A549 (cell line): Measurements from ENCODE around the gene POLRMT. TPM values are rescaled to one million over a fixed set of nuclear protein-coding genes. Genes with fewer than 3 reads are reported as not detected.

Experiments
- ATAC-seq, 2 experiments: fragments of 200-7000 bp in 1 of 2; fragments of >200 bp in 1 of 2; cut with Nextera tagmentation in 1 of 2; cut with Tn5 transposase in 1 of 2; 3 replicates each; pipeline versions ENCODE4 v1.8.0 to v1.9.1; 2018 to 2020; ENCODE audit warnings: mild to moderate bottlenecking in 1 of 2, moderate library complexity in 1 of 2
- CTCF ChIA-PET: fragments of 300-600 bp; sonication (Branson Sonifier 250); formaldehyde crosslinking; extraction: SDS; loops from one replicate; lab custom pipeline; 2021; ENCODE audit warnings: antibody characterized with exemption, inconsistent platforms; lab: Yijun Ruan, JAX
- POLR2A ChIA-PET: fragments of 350-600 bp; formaldehyde crosslinking; extraction: SDS; loops from one replicate; lab custom pipeline; 2021; ENCODE audit warnings: antibody characterized with exemption, inconsistent platforms; lab: Yijun Ruan, JAX
- DNase-seq, 2 experiments: peaks; one replicate each; pipeline versions ENCODE4 v3.0.0 to v3.0.0-alpha.2; 2011 to 2016; ENCODE audit warnings: low read depth in 1 of 2, low spot score in 1 of 2
- FAIRE-seq: peaks from 2 replicates; lab custom pipeline; 2011; peaks lifted over from hg19 to GRCh38; lab: Jason Lieb, UNC
- H3K27ac ChIP-seq, 2 experiments: fragments of >200 bp; sonication (Bioruptor Twin); formaldehyde crosslinking; 3 replicates each; pipeline ENCODE4 v1.5.1; 2016 to 2017
- H3K4me1 ChIP-seq: fragments of >200 bp; sonication (Bioruptor Twin); formaldehyde crosslinking; 3 replicates; pipeline ENCODE4 v1.6.1; 2016
- H3K4me2 ChIP-seq: fragments of >200 bp; sonication (Bioruptor Twin); formaldehyde crosslinking; 3 replicates; pipeline ENCODE4 v1.6.1; 2016
- H3K4me3 ChIP-seq: fragments of >200 bp; sonication (Bioruptor Twin); formaldehyde crosslinking; 3 replicates; pipeline ENCODE4 v1.5.1; 2016
- H3K9me3 ChIP-seq: fragments of >200 bp; sonication (Bioruptor Twin); formaldehyde crosslinking; 3 replicates; pipeline ENCODE4 v1.6.1; 2016
- BHLHE40 ChIP-seq: IDR thresholded peaks from 2 replicates; pipeline ENCODE4 v1.6.1; 2012; ENCODE audit warnings: low read depth, low read length, inconsistent platforms
- CBX2 ChIP-seq: fragments of 200-600 bp; sonication (generic); IDR thresholded peaks from 2 replicates; pipeline ENCODE4 v1.6.1; 2016; ENCODE audit warnings: low read depth, mild to moderate bottlenecking, borderline replicate concordance
- CEBPB ChIP-seq, 2 experiments: fragments of >200 bp in 1 of 2; sonication (Bioruptor Twin) in 1 of 2; formaldehyde crosslinking in 1 of 2; IDR thresholded peaks; 2 replicates each; pipeline ENCODE4 v1.6.1; 2012 to 2016
- CHD2 ChIP-seq: fragments of 150-350 bp; IDR thresholded peaks from 2 replicates; pipeline ENCODE4 v1.6.1; 2014; ENCODE audit warnings: low read length; ENCODE audit not compliant: partially characterized antibody
- EHF ChIP-seq: fragments of 250-450 bp; sonication (Bioruptor Pico); IDR thresholded peaks from 2 replicates; pipeline ENCODE4 v1.5.0; 2020; ENCODE audit warnings: mild to moderate bottlenecking
- EP300 ChIP-seq, 2 experiments: fragments of >200 bp; sonication (Bioruptor Twin); formaldehyde crosslinking; IDR thresholded peaks; 2 replicates in 1 of 2; 3 replicates in 1 of 2; pipeline ENCODE4 v1.6.1; 2016 to 2017
- ESRRA ChIP-seq: fragments of 150-350 bp; IDR thresholded peaks from 2 replicates; pipeline ENCODE4 v1.6.1; 2014; ENCODE audit warnings: mild to moderate bottlenecking, low read length, borderline replicate concordance
- HDAC2 ChIP-seq: fragments of 200-600 bp; sonication (generic); IDR thresholded peaks from 2 replicates; pipeline ENCODE4 v1.6.1; 2016
- HEYL ChIP-seq: fragments of 250-450 bp; sonication (Bioruptor Pico); IDR thresholded peaks from 2 replicates; pipeline ENCODE4 v1.8.0; 2021; ENCODE audit warnings: mild to moderate bottlenecking, moderate library complexity
- HOXB13 ChIP-seq: fragments of 250-450 bp; sonication (Bioruptor Pico); IDR thresholded peaks from 2 replicates; pipeline ENCODE4 v1.5.0; 2020; ENCODE audit warnings: low read depth, mild to moderate bottlenecking, moderate library complexity
- KDM1A ChIP-seq: fragments of 200-600 bp; sonication (generic); IDR thresholded peaks from 2 replicates; pipeline ENCODE4 v1.6.1; 2016; ENCODE audit warnings: low read depth, mild to moderate bottlenecking
- KDM5A ChIP-seq: fragments of 200-600 bp; sonication (generic); IDR thresholded peaks from 2 replicates; pipeline ENCODE4 v1.6.1; 2016; ENCODE audit warnings: antibody characterized with exemption, mild to moderate bottlenecking
- MAZ ChIP-seq: fragments of 150-350 bp; IDR thresholded peaks from 2 replicates; pipeline ENCODE4 v1.6.1; 2014; ENCODE audit warnings: antibody characterized with exemption, low read depth, low read length, borderline replicate concordance
- MYC ChIP-seq: IDR thresholded peaks from 2 replicates; pipeline ENCODE4 v1.6.1; 2012; ENCODE audit warnings: mild to moderate bottlenecking, inconsistent platforms, low read length, improper control_type of control experiment, borderline replicate concordance
- NFE2L2 ChIP-seq: fragments of 150-350 bp; conservative IDR thresholded peaks from 2 replicates; pipeline ENCODE4 v1.6.1; 2014; ENCODE audit warnings: low read length
- NPAS2 ChIP-seq: fragments of 250-450 bp; sonication (Bioruptor Pico); IDR thresholded peaks from 2 replicates; pipeline ENCODE4 v1.8.0; 2022; ENCODE audit warnings: mild to moderate bottlenecking, moderate library complexity, borderline replicate concordance
- POLR2A ChIP-seq: IDR thresholded peaks from 2 replicates; pipeline ENCODE4 v1.6.1; 2012; ENCODE audit warnings: mild to moderate bottlenecking, low read length
- RAD21 ChIP-seq, 2 experiments: fragments of >200 bp in 1 of 2; sonication (Bioruptor Twin) in 1 of 2; formaldehyde crosslinking in 1 of 2; IDR thresholded peaks in 1 of 2; conservative IDR thresholded peaks in 1 of 2; 2 replicates in 1 of 2; 3 replicates in 1 of 2; pipeline ENCODE4 v1.6.1; 2012 to 2018; ENCODE audit warnings: inconsistent platforms in 1 of 2
- RARB ChIP-seq: fragments of 250-450 bp; sonication (Bioruptor Pico); IDR thresholded peaks from 2 replicates; pipeline ENCODE4 v1.8.0; 2021; ENCODE audit warnings: mild to moderate bottlenecking, moderate library complexity
- RFX5 ChIP-seq: fragments of 450-650 bp; IDR thresholded peaks from 2 replicates; pipeline ENCODE4 v1.7.1; 2014; ENCODE audit warnings: antibody characterized with exemption, mild to moderate bottlenecking, moderate library complexity
- TP53 ChIP-seq: fragments of 250-450 bp; sonication (Bioruptor Pico); IDR thresholded peaks from 2 replicates; pipeline ENCODE4 v1.5.0; 2021; ENCODE audit warnings: mild to moderate bottlenecking, moderate library complexity
- ZC3H11A ChIP-seq: fragments of 450-650 bp; IDR thresholded peaks from 2 replicates; pipeline ENCODE4 v1.6.1; 2014; ENCODE audit warnings: antibody characterized with exemption, mild to moderate bottlenecking
- ZFP36 ChIP-seq: fragments of 450-650 bp; IDR thresholded peaks from 2 replicates; pipeline ENCODE4 v1.6.1; 2014; ENCODE audit warnings: borderline replicate concordance; ENCODE audit not compliant: partially characterized antibody
- ZNF302 ChIP-seq: fragments of 250-450 bp; sonication (Bioruptor Pico); IDR thresholded peaks from 2 replicates; pipeline ENCODE4 v1.9.0; 2021; ENCODE audit warnings: inconsistent platforms, mild to moderate bottlenecking, moderate library complexity
- WGBS: methylation state at CpG from one replicate; pipeline ENCODE4 v1.1.6; 2017; ENCODE audit errors: missing lambda C conversion rate; 5-methylcytosine and 5-hydroxymethylcytosine counted together
- polyA plus RNA-seq, 4 experiments: library from polyadenylated mRNA; depleted of rRNA in 3 of 4; stranded (reverse); fragments of >200 nt; fragmentation: RNase III in 1 of 4; extraction: RNeasy Plus Mini Kit Qiagen cat#74134 plus additional on column Dnase treatment in 1 of 4; gene quantifications; 2 replicates in 3 of 4; 3 replicates in 1 of 4; pipeline ENCODE4 v1.2.3, GENCODE V29; 2011 to 2017
- TF ChIP-seq, protein P1 (sequence below): IDR thresholded peaks from 2 replicates; pipeline ENCODE4 v1.6.1; 2012
- TF ChIP-seq, protein P2 (sequence below): fragments of 250-450 bp; sonication (Bioruptor Pico); IDR thresholded peaks from 2 replicates; pipeline ENCODE4 v1.5.0; 2021; ENCODE audit warnings: mild to moderate bottlenecking, moderate library complexity, borderline replicate concordance
- TF ChIP-seq, protein P3 (sequence below): fragments of >200 bp; sonication (Bioruptor Twin); formaldehyde crosslinking; IDR thresholded peaks from 2 replicates; pipeline ENCODE4 v1.6.1; 2016
- TF ChIP-seq, protein P4 (sequence below): fragments of 200-600 bp; sonication (generic); IDR thresholded peaks from 2 replicates; pipeline ENCODE4 v1.6.1; 2016; ENCODE audit warnings: antibody characterized with exemption, mild to moderate bottlenecking, moderate library complexity
- TF ChIP-seq, protein P5 (sequence below): fragments of 150-350 bp; IDR thresholded peaks from 2 replicates; pipeline ENCODE4 v1.6.1; 2014; ENCODE audit warnings: low read depth, mild to moderate bottlenecking, low read length

POLRMT gene
- polyA plus RNA-seq, 2 of the 4 experiments (the other 2 are of a cell fraction) = 41.9 to 68.8 TPM

DNA sequence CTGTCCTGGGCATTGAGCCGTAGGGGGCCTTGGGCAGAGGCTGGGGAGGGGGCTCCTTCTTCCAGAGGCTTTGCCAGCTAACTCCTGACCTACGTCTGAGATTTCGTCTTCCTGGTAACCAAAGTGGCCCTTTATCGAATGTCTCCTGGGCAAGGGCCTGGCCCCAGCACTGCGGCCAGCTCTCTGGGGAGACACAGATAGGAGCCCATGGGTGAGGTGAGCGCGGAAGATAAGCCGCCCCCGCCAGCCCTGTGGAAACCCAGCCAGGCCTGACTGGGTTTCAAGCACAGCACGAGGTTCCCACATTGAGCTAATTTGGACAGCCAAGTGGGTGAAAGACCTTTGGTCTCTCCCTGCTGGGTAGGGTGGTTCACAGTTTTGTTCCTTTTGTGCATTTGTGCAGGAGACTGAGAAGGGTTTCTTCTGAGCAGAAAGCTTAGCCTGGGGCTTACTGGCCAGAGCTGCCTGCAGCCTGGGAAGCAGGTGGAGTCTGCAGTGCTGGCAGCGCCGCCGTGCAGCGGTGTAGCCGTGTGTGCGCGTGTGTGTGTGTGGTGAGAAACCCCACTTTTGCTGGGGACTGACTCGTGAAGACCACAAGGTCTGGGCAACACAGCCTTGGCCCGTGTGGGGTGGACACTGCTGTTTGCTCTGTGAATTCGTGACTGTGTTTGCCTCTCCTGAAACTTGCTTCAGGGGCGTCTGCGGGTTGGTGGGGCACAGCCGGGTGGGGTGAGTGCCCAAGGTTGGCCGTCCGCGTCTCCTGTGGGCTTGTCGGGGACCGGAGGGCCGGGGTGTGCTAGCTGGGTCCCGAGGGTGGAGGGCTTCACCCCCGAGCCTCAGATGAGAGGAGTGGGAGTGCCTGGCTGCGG, 58.4 kb downstream of the POLRMT start:
- CTCF ChIA-PET = interaction anchor here (1.0 to 2.7 kb wide), 5 partner anchors 10 to 159 kb away, joined by 3 to 13 read pairs (median 6); no protein-coding TSS in a partner anchor

DNA sequence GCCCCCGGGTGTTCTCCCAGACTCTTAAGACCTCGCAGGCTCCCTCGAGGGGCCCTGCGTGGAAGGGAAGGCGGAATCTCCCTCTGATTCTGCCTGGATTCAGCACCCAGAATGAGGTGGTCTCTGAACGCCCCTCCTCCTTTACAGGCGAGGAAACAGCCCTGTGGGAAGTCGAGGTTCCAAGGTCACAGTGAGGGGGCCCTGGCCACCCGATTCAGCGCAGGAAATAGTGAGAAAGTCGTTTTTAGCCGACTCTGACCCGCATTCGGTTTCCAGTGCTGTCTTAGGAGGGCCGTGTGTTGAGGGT, 59.9 kb downstream of the POLRMT start:
- Histone ChIP-seq H3K4me2 (peak overlapping the region; percentile 83), H3K9me3 (no peaks in the 10 kb centered on the region), H3K27ac (peak overlapping the region; percentile 97 to 100), H3K4me3 (peak overlapping the region; percentile 96), H3K4me1 (peaks cover 29% of the 10 kb centered on the region)
- DNase-seq = no peak
- POLR2A ChIA-PET = no interaction called here
- CTCF ChIA-PET = no interaction called here
- no peak for TF ChIP-seq CHD2
- TF ChIP-seq, protein P1, sequence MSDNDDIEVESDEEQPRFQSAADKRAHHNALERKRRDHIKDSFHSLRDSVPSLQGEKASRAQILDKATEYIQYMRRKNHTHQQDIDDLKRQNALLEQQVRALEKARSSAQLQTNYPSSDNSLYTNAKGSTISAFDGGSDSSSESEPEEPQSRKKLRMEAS = no peak
- no peak for TF ChIP-seq TP53 (CRISPR knock-in tag)
- no peak for TF ChIP-seq ESRRA
- no peak for TF ChIP-seq MYC
- TF ChIP-seq ZC3H11A = no peak
- no peak for TF ChIP-seq KDM1A
- no peak for TF ChIP-seq HDAC2
- no peak for TF ChIP-seq HOXB13 (CRISPR knock-in tag)
- no peak for TF ChIP-seq CBX2
- TF ChIP-seq ZFP36 = no peak
- no peak for TF ChIP-seq POLR2A
- TF ChIP-seq EP300 (IDR thresholded peaks at IDR 0.05) = no peak
- no peak for TF ChIP-seq KDM5A
- TF ChIP-seq MAZ = no peak
- no peak for TF ChIP-seq EHF (CRISPR knock-in tag)
- 9% methylated on average over 7 of the region's 15 CpGs for WGBS
- no peak for ATAC-seq
- no peak for FAIRE-seq

More for the DNA sequence above, 58.4 kb downstream of the POLRMT start:
- H3K4me1 ChIP-seq = peaks cover 29% of the 10 kb centered on the region
- H3K9me3 ChIP-seq = no peaks in the 10 kb centered on the region
- peak overlapping the region; percentile 34 for H3K4me3 ChIP-seq
- H3K27ac ChIP-seq = peak overlapping the region; percentile 49 to 100; a peak in 5 of 6 replicates
- TF ChIP-seq ZC3H11A (no peak), CBX2 (no peak), NPAS2 (CRISPR knock-in tag) (no peak), RFX5 (no peak), BHLHE40 (no peak), RARB (no peak), CEBPB (IDR thresholded peaks at IDR 0.05) (no peak), RAD21 (conservative IDR thresholded peaks at IDR 0.05 in 1 of 2, IDR thresholded peaks at IDR 0.05 in 1 of 2) (no peak), TP53 (CRISPR knock-in tag) (no peak), HEYL (CRISPR knock-in tag) (no peak), NFE2L2 (no peak), HDAC2 (no peak), MYC (no peak), ZNF302 (CRISPR knock-in tag) (no peak)
- TF ChIP-seq, protein P2, sequence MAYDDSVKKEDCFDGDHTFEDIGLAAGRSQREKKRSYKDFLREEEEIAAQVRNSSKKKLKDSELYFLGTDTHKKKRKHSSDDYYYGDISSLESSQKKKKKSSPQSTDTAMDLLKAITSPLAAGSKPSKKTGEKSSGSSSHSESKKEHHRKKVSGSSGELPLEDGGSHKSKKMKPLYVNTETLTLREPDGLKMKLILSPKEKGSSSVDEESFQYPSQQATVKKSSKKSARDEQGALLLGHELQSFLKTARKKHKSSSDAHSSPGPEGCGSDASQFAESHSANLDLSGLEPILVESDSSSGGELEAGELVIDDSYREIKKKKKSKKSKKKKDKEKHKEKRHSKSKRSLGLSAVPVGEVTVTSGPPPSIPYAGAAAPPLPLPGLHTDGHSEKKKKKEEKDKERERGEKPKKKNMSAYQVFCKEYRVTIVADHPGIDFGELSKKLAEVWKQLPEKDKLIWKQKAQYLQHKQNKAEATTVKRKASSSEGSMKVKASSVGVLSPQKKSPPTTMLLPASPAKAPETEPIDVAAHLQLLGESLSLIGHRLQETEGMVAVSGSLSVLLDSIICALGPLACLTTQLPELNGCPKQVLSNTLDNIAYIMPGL (CRISPR knock-in tag) = no peak
- TF ChIP-seq, protein P1 = no peak
- TF ChIP-seq, protein P3, sequence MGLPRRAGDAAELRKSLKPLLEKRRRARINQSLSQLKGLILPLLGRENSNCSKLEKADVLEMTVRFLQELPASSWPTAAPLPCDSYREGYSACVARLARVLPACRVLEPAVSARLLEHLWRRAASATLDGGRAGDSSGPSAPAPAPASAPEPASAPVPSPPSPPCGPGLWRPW = no peak
- TF ChIP-seq, protein P4, sequence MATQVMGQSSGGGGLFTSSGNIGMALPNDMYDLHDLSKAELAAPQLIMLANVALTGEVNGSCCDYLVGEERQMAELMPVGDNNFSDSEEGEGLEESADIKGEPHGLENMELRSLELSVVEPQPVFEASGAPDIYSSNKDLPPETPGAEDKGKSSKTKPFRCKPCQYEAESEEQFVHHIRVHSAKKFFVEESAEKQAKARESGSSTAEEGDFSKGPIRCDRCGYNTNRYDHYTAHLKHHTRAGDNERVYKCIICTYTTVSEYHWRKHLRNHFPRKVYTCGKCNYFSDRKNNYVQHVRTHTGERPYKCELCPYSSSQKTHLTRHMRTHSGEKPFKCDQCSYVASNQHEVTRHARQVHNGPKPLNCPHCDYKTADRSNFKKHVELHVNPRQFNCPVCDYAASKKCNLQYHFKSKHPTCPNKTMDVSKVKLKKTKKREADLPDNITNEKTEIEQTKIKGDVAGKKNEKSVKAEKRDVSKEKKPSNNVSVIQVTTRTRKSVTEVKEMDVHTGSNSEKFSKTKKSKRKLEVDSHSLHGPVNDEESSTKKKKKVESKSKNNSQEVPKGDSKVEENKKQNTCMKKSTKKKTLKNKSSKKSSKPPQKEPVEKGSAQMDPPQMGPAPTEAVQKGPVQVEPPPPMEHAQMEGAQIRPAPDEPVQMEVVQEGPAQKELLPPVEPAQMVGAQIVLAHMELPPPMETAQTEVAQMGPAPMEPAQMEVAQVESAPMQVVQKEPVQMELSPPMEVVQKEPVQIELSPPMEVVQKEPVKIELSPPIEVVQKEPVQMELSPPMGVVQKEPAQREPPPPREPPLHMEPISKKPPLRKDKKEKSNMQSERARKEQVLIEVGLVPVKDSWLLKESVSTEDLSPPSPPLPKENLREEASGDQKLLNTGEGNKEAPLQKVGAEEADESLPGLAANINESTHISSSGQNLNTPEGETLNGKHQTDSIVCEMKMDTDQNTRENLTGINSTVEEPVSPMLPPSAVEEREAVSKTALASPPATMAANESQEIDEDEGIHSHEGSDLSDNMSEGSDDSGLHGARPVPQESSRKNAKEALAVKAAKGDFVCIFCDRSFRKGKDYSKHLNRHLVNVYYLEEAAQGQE = no peak
- TF ChIP-seq, protein P5, sequence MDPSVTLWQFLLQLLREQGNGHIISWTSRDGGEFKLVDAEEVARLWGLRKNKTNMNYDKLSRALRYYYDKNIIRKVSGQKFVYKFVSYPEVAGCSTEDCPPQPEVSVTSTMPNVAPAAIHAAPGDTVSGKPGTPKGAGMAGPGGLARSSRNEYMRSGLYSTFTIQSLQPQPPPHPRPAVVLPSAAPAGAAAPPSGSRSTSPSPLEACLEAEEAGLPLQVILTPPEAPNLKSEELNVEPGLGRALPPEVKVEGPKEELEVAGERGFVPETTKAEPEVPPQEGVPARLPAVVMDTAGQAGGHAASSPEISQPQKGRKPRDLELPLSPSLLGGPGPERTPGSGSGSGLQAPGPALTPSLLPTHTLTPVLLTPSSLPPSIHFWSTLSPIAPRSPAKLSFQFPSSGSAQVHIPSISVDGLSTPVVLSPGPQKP = no peak
- DNase-seq = no peak
- H3K4me2 ChIP-seq = peak overlapping the region; percentile 83
- no peak for FAIRE-seq
- peak in 1 of 2 experiments; percentile 22; a peak in 3 of 6 replicates for ATAC-seq
- POLR2A ChIA-PET = interaction anchor here (1.1 kb wide), 1 partner anchor 12 kb away, joined by 6 read pairs; no protein-coding TSS in a partner anchor
- 18% methylated on average over 7 of the region's 32 CpGs for WGBS
